Skin epidermis (tissue), 12 donors: Measurements from ENCODE around the gene PRR3.
A peak's percentile ranks its signal among the peaks of the same experiment; 100 is the strongest.

ENCODE experiments used
- H3K27ac ChIP-seq, 21 experiments: fragments of 200-600 bp; sonication (generic) in 11 of 21; one replicate each; pipeline ENCODE4 v1.5.0; 2020; ENCODE audit warnings: mild to moderate bottlenecking in 3 of 21, inconsistent platforms in 2 of 21, moderate library complexity in 2 of 21
- H3K4me3 ChIP-seq, 7 experiments: fragments of 200-600 bp; sonication (generic) in 2 of 7; one replicate each; pipeline ENCODE4 v1.5.0; 2020; ENCODE audit warnings: inconsistent platforms in 2 of 7, mild to moderate bottlenecking in 2 of 7, moderate library complexity in 1 of 7

The PRR3 gene

GRCh38 chr6:30530014-30530413, 27.1 kb upstream of the PRR3 start:
- no peak overlapping the region for H3K4me3 ChIP-seq
- peak overlapping the region in 7 of 21 experiments; percentile 6 to 76 (median 31) for H3K27ac ChIP-seq

- Histone ChIP-seq H3K4me3 (no peak overlapping the region), H3K27ac (peak overlapping the region in 1 of 21 experiments; percentile 75)
These were observed 23.4 kb upstream of the PRR3 start for GRCh38 chr6:30533460-30534294.

- no peak overlapping the region for H3K27ac ChIP-seq
- H3K4me3 ChIP-seq: no peak overlapping the region
These were observed 19.2 kb upstream of the PRR3 start for GRCh38 chr6:30537931-30538330.

GRCh38 chr6:30541515-30542403, 15.3 kb upstream of the PRR3 start:
- peak overlapping the region in 6 of 7 experiments; percentile 8 to 24 (median 15) for H3K4me3 ChIP-seq

GRCh38 chr6:30542404-30542725, 14.7 kb upstream of the PRR3 start:
- peak overlapping the region in 1 of 7 experiments; percentile 24 for H3K4me3 ChIP-seq
- H3K27ac ChIP-seq: peak overlapping the region in 11 of 21 experiments; percentile 2 to 72 (median 53)

More at GRCh38 chr6:30541515-30542403, 15.3 kb upstream of the PRR3 start:
- H3K27ac ChIP-seq: peak overlapping the region in 11 of 21 experiments; percentile 2 to 72 (median 53)

- H3K4me3 ChIP-seq: no peak overlapping the region
These were observed 14.2 kb upstream of the PRR3 start for GRCh38 chr6:30542915-30543314.

GRCh38 chr6:30543821-30544220, 13.3 kb upstream of the PRR3 start:
- peak overlapping the region in 1 of 21 experiments; percentile 33 for H3K27ac ChIP-seq

More at GRCh38 chr6:30542915-30543314, 14.2 kb upstream of the PRR3 start:
- peak overlapping the region in 10 of 21 experiments; percentile 24 to 72 (median 54) for H3K27ac ChIP-seq

GRCh38 chr6:30544666-30545272, 12.3 kb upstream of the PRR3 start:
- Histone ChIP-seq H3K4me3 (no peak overlapping the region), H3K27ac (peak overlapping the region in 3 of 21 experiments; percentile 15 to 33 (median 17))

More at GRCh38 chr6:30543821-30544220, 13.3 kb upstream of the PRR3 start:
- no peak overlapping the region for H3K4me3 ChIP-seq

- no peak overlapping the region for H3K27ac ChIP-seq
- H3K4me3 ChIP-seq: no peak overlapping the region
These were observed 9.6 kb upstream of the PRR3 start for GRCh38 chr6:30547454-30547853.

GRCh38 chr6:30548375-30548774, 8.7 kb upstream of the PRR3 start:
- no peak overlapping the region for H3K27ac ChIP-seq
- no peak overlapping the region for H3K4me3 ChIP-seq

- Histone ChIP-seq H3K27ac (peak overlapping the region in 4 of 21 experiments; percentile 94 to 99 (median 98)), H3K4me3 (peak overlapping the region in 1 of 7 experiments; percentile 93)
These were observed 2.7 kb upstream of the PRR3 start for GRCh38 chr6:30554404-30554803.

GRCh38 chr6:30554962-30555815, 1.9 kb upstream of the PRR3 start:
- peak overlapping the region; percentile 74 to 99 (median 88) for H3K4me3 ChIP-seq
- H3K27ac ChIP-seq: peak overlapping the region; percentile 69 to 99 (median 96)

- H3K4me3 ChIP-seq: peak overlapping the region; percentile 74 to 99 (median 88)
- peak overlapping the region; percentile 69 to 99 (median 96) for H3K27ac ChIP-seq
These were observed 1.4 kb upstream of the PRR3 start for GRCh38 chr6:30555816-30556065.

GRCh38 chr6:30556066-30556905, 809 bp upstream of the PRR3 start, which contains the start of gene GNL1:
GNL1 (minus strand) TSS chr6:30556489; CDS start chr6:30556203, 286 bp downstream.
- peak within 1 kb of the TSS; percentile 76 to 99 (median 96) for H3K27ac ChIP-seq
- H3K4me3 ChIP-seq: peak within 1 kb of the TSS; percentile 74 to 99 (median 88)

GRCh38 chr6:30557683-30557981, 537 bp downstream of the PRR3 start:
- Histone ChIP-seq H3K4me3 (peak overlapping the region; percentile 74 to 99 (median 88)), H3K27ac (peak overlapping the region; percentile 76 to 99 (median 96))

GRCh38 chr6:30560930-30561329, 3.8 kb downstream of the PRR3 start:
- Histone ChIP-seq H3K4me3 (no peak overlapping the region), H3K27ac (no peak overlapping the region)

GRCh38 chr6:30562470-30563425, 5.7 kb downstream of the PRR3 start:
- H3K27ac ChIP-seq: no peak overlapping the region
- no peak overlapping the region for H3K4me3 ChIP-seq
